OCI-LY7 (cell line): ENCODE data around the gene WTAP. TPM values are rescaled to one million over a fixed set of nuclear protein-coding genes. Genes with fewer than 3 reads are reported as not detected.

Experiments
- BruUV-seq: library from RNA; stranded (reverse); fragments of 400-500 nt; replicated peaks from 2 replicates; lab custom pipeline; 2021; lab: Mats Ljungman, UMichigan
- CTCF ChIA-PET: fragments of 300-600 bp; sonication (Branson Sonifier 250); formaldehyde crosslinking; loops from one replicate; lab custom pipeline; 2022; ENCODE audit warnings: antibody characterized with exemption; ENCODE audit not compliant: unreplicated experiment; lab: Charles Lee
- POLR2A ChIA-PET: fragments of 300-600 bp; sonication (Branson Sonifier 250); formaldehyde crosslinking; loops from one replicate; lab custom pipeline; 2022; ENCODE audit warnings: antibody characterized with exemption; lab: Charles Lee
- DNase-seq: peaks from one replicate; pipeline ENCODE4 v3.0.0-alpha.2; 2015; ENCODE audit warnings: low spot score
- H2AFZ ChIP-seq: fragments of 200-600 bp; sonication (generic), shearing (Covaris generic); 2 replicates; pipeline ENCODE4 v1.6.1; 2014; ENCODE audit warnings: mild to moderate bottlenecking, antibody characterized with exemption, low read length, moderate library complexity
- H3K27ac ChIP-seq: fragments of 200-600 bp; sonication (generic); 2 replicates; pipeline ENCODE4 v1.5.1; 2014; ENCODE audit warnings: mixed run types, low read depth, mild to moderate bottlenecking, moderate library complexity, low read length, inconsistent platforms; ENCODE audit not compliant: poor library complexity, severe bottlenecking
- H3K36me3 ChIP-seq: fragments of 200-600 bp; sonication (generic); 2 replicates; pipeline ENCODE4 v1.6.1; 2014; ENCODE audit warnings: mild to moderate bottlenecking, antibody characterized with exemption, low read length, moderate library complexity, mixed read lengths; ENCODE audit not compliant: insufficient read depth
- H3K4me1 ChIP-seq: fragments of 200-600 bp; sonication (generic); 2 replicates; pipeline ENCODE4 v1.5.1; 2014; ENCODE audit warnings: mild to moderate bottlenecking, low read length; ENCODE audit not compliant: insufficient read depth, poor library complexity, severe bottlenecking
- H3K4me2 ChIP-seq: fragments of 200-600 bp; sonication (generic); 2 replicates; pipeline ENCODE4 v1.6.1; 2014; ENCODE audit warnings: mild to moderate bottlenecking, low read length
- H3K4me3 ChIP-seq: fragments of 200-600 bp; sonication (generic); 2 replicates; pipeline ENCODE4 v1.5.1; 2014; ENCODE audit warnings: mild to moderate bottlenecking, low read depth, low read length; ENCODE audit not compliant: poor library complexity, severe bottlenecking
- H3K79me2 ChIP-seq: fragments of 200-600 bp; sonication (generic); 2 replicates; pipeline ENCODE4 v1.6.1; 2016; ENCODE audit warnings: low read depth, mild to moderate bottlenecking, low read length, moderate library complexity, mixed read lengths; ENCODE audit not compliant: insufficient read depth
- H3K9me2 ChIP-seq: fragments of 200-600 bp; sonication (generic); 2 replicates; pipeline ENCODE4 v1.6.1; 2016; ENCODE audit warnings: mild to moderate bottlenecking, low read length, mixed read lengths; ENCODE audit not compliant: insufficient read depth
- H3K9me3 ChIP-seq: fragments of 200-600 bp; sonication (generic); 2 replicates; pipeline ENCODE4 v1.6.1; 2014; ENCODE audit warnings: mild to moderate bottlenecking, mixed run types, low read length, mixed read lengths
- H4K20me1 ChIP-seq: fragments of 200-600 bp; sonication (generic); 2 replicates; pipeline ENCODE4 v1.6.1; 2014; ENCODE audit warnings: mild to moderate bottlenecking, antibody characterized with exemption, low read length, moderate library complexity, mixed read lengths; ENCODE audit not compliant: insufficient read depth
- EZH2phosphoT487 ChIP-seq: fragments of 200-600 bp; sonication (generic); IDR thresholded peaks from 2 replicates; pipeline ENCODE4 v1.6.1; 2018; ENCODE audit warnings: low read depth, borderline replicate concordance, mild to moderate bottlenecking, mixed run types, antibody characterized with exemption, low read length, moderate library complexity, mixed read lengths
- intact Hi-C: fragments of 100-400 bp; cut with micrococcal nuclease; formaldehyde crosslinking; loops from one replicate; pipeline ENCODE4 v1.10.0; 2022; ENCODE audit not compliant: unreplicated experiment
- total RNA-seq, 2 experiments: library from RNA; depleted of rRNA in 1 of 2; stranded (reverse); fragments of >200 nt in 1 of 2; shearing (Covaris generic) in 1 of 2; gene quantifications; 2 replicates each; pipeline ENCODE4 v1.2.3, GENCODE V29; 2014 to 2022
- TF ChIP-seq, protein P1 (sequence below): fragments of 200-600 bp; sonication (generic); conservative IDR thresholded peaks from 2 replicates; pipeline ENCODE4 v1.5.1; 2014; ENCODE audit warnings: mild to moderate bottlenecking, antibody characterized with exemption, low read length, moderate library complexity, mixed read lengths

Gene WTAP
- total RNA-seq, 2 experiments from 2014 or later: 99.3 to 115 TPM

- H3K4me2 ChIP-seq: no peak overlapping the region
- BruUV-seq: no TSS peak
- TF ChIP-seq, protein P1, sequence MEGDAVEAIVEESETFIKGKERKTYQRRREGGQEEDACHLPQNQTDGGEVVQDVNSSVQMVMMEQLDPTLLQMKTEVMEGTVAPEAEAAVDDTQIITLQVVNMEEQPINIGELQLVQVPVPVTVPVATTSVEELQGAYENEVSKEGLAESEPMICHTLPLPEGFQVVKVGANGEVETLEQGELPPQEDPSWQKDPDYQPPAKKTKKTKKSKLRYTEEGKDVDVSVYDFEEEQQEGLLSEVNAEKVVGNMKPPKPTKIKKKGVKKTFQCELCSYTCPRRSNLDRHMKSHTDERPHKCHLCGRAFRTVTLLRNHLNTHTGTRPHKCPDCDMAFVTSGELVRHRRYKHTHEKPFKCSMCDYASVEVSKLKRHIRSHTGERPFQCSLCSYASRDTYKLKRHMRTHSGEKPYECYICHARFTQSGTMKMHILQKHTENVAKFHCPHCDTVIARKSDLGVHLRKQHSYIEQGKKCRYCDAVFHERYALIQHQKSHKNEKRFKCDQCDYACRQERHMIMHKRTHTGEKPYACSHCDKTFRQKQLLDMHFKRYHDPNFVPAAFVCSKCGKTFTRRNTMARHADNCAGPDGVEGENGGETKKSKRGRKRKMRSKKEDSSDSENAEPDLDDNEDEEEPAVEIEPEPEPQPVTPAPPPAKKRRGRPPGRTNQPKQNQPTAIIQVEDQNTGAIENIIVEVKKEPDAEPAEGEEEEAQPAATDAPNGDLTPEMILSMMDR: no peak
- no peak for TF ChIP-seq EZH2phosphoT487
- 0 out of 2 replicates have a peak, but pooled peaks cover 7% of the 10 kb centered on the region for H4K20me1 ChIP-seq
- H3K79me2 ChIP-seq: peaks cover 27% of the 10 kb centered on the region; the same call in 1 of the 2 replicates
- peaks cover 100% of the 10 kb centered on the region for H3K36me3 ChIP-seq
- no peaks in the 10 kb centered on the region for H3K9me2 ChIP-seq
- no peak for DNase-seq
- H3K4me1 ChIP-seq: no peaks in the 10 kb centered on the region
- H3K27ac ChIP-seq: no peak overlapping the region
- H3K9me3 ChIP-seq: no peaks in the 10 kb centered on the region
- H3K4me3 ChIP-seq: no peak overlapping the region
- POLR2A ChIA-PET: interaction anchor here (1.0 to 2.6 kb wide), 3 partner anchors 8 to 10 kb away, joined by 3 to 10 read pairs (median 4); partner anchors contain the start of gene ACAT2
- intact Hi-C loops: no loop called here
- CTCF ChIA-PET: no interaction called here
- no peak overlapping the region for H2AFZ ChIP-seq
Observed at GRCh38 chr6:159751448-159751847, 24.1 kb downstream of the WTAP start.

GRCh38 chr6:159753081-159753872, 26.0 kb downstream of the WTAP start:
- Histone ChIP-seq H3K4me2 (no peak overlapping the region), H3K27ac (no peak overlapping the region), H4K20me1 (0 out of 2 replicates have a peak, but pooled peaks cover 7% of the 10 kb centered on the region), H3K4me1 (no peaks in the 10 kb centered on the region), H2AFZ (no peak overlapping the region), H3K4me3 (no peak overlapping the region), H3K9me3 (no peaks in the 10 kb centered on the region), H3K9me2 (no peaks in the 10 kb centered on the region), H3K79me2 (peaks cover 15% of the 10 kb centered on the region; the same call in 1 of the 2 replicates), H3K36me3 (peaks cover 100% of the 10 kb centered on the region)
- DNase-seq: no peak
- TF ChIP-seq EZH2phosphoT487: no peak
- TF ChIP-seq, protein P1: no peak
- intact Hi-C loops: no loop called here
- POLR2A ChIA-PET: interaction anchor here (2.6 kb wide), 1 partner anchor 8 kb away, joined by 10 read pairs; the partner anchor contains the start of gene ACAT2
- BruUV-seq: no TSS peak
- CTCF ChIA-PET: no interaction called here

- POLR2A ChIA-PET: no interaction called here
- no TSS peak for BruUV-seq
- TF ChIP-seq EZH2phosphoT487: no peak
- TF ChIP-seq, protein P1: no peak
- CTCF ChIA-PET: no interaction called here
- Histone ChIP-seq H3K4me3 (no peak overlapping the region), H4K20me1 (0 out of 2 replicates have a peak, but pooled peaks cover 7% of the 10 kb centered on the region), H3K9me3 (no peaks in the 10 kb centered on the region), H2AFZ (no peak overlapping the region), H3K9me2 (no peaks in the 10 kb centered on the region), H3K79me2 (peaks cover 15% of the 10 kb centered on the region; the same call in 1 of the 2 replicates), H3K36me3 (peaks cover 96% of the 10 kb centered on the region), H3K4me2 (no peak overlapping the region), H3K27ac (no peak overlapping the region), H3K4me1 (no peaks in the 10 kb centered on the region)
- no peak for DNase-seq
- intact Hi-C loops: no loop called here
Observed at GRCh38 chr6:159754401-159754800, 27.1 kb downstream of the WTAP start.
